Measurements from ENCODE around the gene POGLUT3. TPM values are rescaled to one million over a fixed set of nuclear protein-coding genes. Genes with fewer than 3 reads are reported as not detected.

Gene POGLUT3
- total RNA-seq, 3 donors from 2014 or later = 13.8 to 25.4 (median 20.0) TPM

DNA sequence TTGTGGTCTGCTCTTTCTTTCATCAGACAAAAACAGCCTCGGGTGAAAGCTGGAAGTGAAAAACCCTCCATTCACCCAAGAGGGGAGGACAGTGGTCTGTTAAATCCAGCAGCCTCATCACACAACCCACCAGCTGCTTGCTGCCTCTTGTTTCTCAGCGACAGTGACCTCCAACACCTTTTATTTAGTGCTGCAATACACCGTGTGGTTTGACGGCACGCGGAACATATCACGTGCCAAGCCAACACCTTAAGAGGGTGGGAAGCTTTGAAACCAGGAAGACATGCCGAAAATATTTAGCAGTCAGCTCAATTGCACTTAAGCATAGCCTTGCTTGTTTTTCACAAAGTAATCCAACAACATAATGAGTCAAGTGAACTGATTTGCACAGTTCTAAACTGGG lies 39.8 kb upstream of the POGLUT3 start:
- TF ChIP-seq, protein P1, sequence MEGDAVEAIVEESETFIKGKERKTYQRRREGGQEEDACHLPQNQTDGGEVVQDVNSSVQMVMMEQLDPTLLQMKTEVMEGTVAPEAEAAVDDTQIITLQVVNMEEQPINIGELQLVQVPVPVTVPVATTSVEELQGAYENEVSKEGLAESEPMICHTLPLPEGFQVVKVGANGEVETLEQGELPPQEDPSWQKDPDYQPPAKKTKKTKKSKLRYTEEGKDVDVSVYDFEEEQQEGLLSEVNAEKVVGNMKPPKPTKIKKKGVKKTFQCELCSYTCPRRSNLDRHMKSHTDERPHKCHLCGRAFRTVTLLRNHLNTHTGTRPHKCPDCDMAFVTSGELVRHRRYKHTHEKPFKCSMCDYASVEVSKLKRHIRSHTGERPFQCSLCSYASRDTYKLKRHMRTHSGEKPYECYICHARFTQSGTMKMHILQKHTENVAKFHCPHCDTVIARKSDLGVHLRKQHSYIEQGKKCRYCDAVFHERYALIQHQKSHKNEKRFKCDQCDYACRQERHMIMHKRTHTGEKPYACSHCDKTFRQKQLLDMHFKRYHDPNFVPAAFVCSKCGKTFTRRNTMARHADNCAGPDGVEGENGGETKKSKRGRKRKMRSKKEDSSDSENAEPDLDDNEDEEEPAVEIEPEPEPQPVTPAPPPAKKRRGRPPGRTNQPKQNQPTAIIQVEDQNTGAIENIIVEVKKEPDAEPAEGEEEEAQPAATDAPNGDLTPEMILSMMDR (IDR thresholded peaks at IDR 0.05) = no peak
- ATAC-seq = peak; percentile 97
- DNase-seq = peak; percentile 61 to 75 (median 70)
- intact Hi-C loops (cut with DNase I, micrococcal nuclease) = no loop called here
- no peaks in the 10 kb centered on the region for H3K36me3 ChIP-seq (ENCODE audit: low read depth)
- H3K9me3 ChIP-seq = no peaks in the 10 kb centered on the region
- no peak overlapping the region for H3K4me3 ChIP-seq
- peaks cover 7% of the 10 kb centered on the region for H3K4me1 ChIP-seq (ENCODE audit: low read depth)

DNA sequence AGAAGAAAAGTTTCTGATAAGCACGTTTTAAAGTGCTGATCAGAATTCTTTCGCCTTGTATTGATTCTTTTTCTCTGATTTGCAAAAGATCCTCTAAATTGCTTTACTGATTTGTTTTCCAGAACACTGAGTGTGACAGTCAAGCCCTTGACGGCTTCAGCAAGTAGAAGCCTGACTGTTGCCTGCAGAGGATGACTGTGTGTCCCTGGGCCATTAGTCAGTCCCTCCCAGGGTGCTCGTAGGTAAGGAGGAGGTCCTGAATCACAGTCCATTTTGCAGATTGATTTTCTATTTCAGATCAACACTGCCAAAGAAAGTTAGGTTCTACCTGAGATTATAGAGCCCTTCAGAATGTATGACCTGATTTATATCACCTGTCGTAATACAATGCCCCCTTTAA lies 38.6 kb upstream of the POGLUT3 start:
- no peak for ATAC-seq
- H3K9me3 ChIP-seq = no peaks in the 10 kb centered on the region
- no peaks in the 10 kb centered on the region for H3K36me3 ChIP-seq (ENCODE audit: low read depth)
- TF ChIP-seq, protein P1 (IDR thresholded peaks at IDR 0.05) = no peak
- H3K4me1 ChIP-seq (ENCODE audit: low read depth) = peaks cover 7% of the 10 kb centered on the region
- no peak overlapping the region for H3K4me3 ChIP-seq
- intact Hi-C loops (cut with DNase I, micrococcal nuclease) = no loop called here
- DNase-seq = no peak

DNA sequence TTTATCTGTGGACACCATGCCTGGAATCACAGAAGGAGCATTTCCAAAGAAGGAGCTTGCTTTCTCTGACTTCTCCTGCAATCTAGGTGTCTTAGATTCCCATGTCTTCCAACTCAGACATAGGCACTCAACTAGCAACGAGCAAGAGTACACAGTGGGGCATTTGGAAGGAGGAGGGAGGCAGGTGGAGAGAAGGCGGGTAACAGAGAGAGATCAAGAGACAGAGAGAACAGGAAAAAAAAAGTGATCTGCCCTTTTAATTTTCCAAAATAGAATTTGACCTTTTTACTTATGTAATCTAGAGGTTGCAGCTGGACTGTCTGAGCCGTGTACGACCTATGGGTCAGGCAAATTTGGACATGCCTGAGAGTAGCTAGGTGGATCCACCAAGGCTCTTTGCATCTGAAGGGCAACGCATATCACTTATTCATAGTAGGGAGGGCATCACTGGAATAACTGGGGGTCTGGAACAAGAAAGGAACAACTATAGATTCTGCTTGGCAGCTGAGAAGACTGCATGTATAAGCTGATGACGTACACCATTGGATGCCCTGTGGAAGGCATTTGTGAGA lies 37.3 kb upstream of the POGLUT3 start:
- H3K36me3 ChIP-seq (ENCODE audit: low read depth) = no peaks in the 10 kb centered on the region
- ATAC-seq (no peak), DNase-seq (no peak)
- H3K4me1 ChIP-seq (ENCODE audit: low read depth) = peaks cover 7% of the 10 kb centered on the region
- H3K4me3 ChIP-seq = no peak overlapping the region
- TF ChIP-seq, protein P1 (IDR thresholded peaks at IDR 0.05) = no peak
- intact Hi-C loops (cut with DNase I, micrococcal nuclease) = no loop called here
- no peaks in the 10 kb centered on the region for H3K9me3 ChIP-seq

DNA sequence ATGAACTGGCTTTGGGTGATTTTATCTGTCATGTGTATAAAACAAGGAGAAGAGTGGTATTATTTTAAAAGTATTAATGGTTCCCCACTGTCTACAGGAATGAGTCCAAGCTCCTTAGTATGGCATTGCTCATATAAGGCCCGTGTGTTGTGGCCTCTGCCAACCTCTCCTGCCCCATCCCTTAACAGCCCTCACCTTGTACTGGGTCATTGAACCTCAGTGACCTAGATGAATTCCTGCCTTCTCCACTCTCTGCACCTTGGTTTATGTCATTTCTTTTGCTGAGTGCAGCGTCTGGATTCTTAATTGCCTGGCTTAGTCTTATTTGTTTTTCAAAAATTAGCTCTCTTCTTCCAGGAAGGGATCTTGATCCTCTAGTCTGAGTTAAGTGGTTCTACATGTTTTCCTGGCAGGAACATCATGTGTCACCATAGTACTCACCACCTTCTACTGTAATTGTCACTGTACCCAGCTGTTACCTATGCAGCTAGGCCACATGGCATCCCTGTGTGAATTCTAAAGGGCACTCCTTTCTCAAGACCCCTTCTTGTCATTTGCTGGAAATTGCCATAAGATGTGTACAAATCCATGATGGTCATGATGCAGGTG lies 36.2 kb upstream of the POGLUT3 start:
- intact Hi-C loops (cut with DNase I, micrococcal nuclease) = no loop called here
- TF ChIP-seq, protein P1 (IDR thresholded peaks at IDR 0.05) = no peak
- ATAC-seq (no peak), DNase-seq (no peak)
- H3K4me1 ChIP-seq (ENCODE audit: low read depth) = peaks cover 7% of the 10 kb centered on the region
- H3K9me3 ChIP-seq = no peaks in the 10 kb centered on the region
- no peak overlapping the region for H3K4me3 ChIP-seq
- no peaks in the 10 kb centered on the region for H3K36me3 ChIP-seq (ENCODE audit: low read depth)

DNA sequence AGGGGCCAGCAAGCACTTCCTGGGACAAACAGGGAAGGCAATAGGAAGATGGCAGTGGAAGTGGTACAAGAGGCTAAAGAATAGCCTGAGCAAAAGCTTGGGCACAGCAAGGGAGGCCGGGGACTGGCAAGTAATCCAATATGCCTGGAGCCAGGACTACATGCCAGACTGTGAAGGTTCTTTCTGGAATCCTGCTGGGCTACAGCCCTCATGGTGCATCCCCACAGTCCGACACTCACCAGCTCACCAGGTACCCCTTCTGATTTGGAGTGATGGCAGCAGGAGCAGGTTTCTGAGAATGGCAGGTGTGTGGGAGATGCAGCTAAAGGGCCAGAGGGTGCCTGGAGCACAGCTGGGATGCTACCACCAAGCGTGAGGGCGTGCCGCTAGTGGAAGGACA lies 32.2 kb upstream of the POGLUT3 start:
- intact Hi-C loops (cut with DNase I, micrococcal nuclease) = no loop called here
- H3K36me3 ChIP-seq (ENCODE audit: low read depth) = no peaks in the 10 kb centered on the region
- H3K4me1 ChIP-seq (ENCODE audit: low read depth) = no peaks in the 10 kb centered on the region
- no peak for ATAC-seq
- TF ChIP-seq, protein P1 (IDR thresholded peaks at IDR 0.05) = no peak
- no peaks in the 10 kb centered on the region for H3K9me3 ChIP-seq
- no peak for DNase-seq
- H3K4me3 ChIP-seq = no peak overlapping the region
